Mucosa of rectum (tissue), 2 donors: Measurements from ENCODE around the gene TICRR.

Experiments
- H3K27ac ChIP-seq, 2 donors: one replicate each; pipeline ENCODE4 v1.7.0; 2013; ENCODE audit warnings: inconsistent platforms in 2 of 2, low read depth in 2 of 2, low read length in 2 of 2
- H3K27me3 ChIP-seq, 2 donors: one replicate each; pipeline ENCODE4 v1.7.0; 2013; ENCODE audit warnings: low read length in 2 of 2; ENCODE audit not compliant: control insufficient read depth in 2 of 2, insufficient read depth in 2 of 2
- H3K36me3 ChIP-seq, 2 donors: one replicate each; pipeline ENCODE4 v1.7.0; 2013; ENCODE audit warnings: low read length in 2 of 2; ENCODE audit not compliant: control insufficient read depth in 2 of 2, insufficient read depth in 2 of 2
- H3K4me1 ChIP-seq, 2 donors: one replicate each; pipeline ENCODE4 v1.7.0; 2013; ENCODE audit warnings: low read length in 2 of 2, mild to moderate bottlenecking in 1 of 2; ENCODE audit not compliant: control insufficient read depth in 2 of 2, insufficient read depth in 2 of 2
- H3K4me3 ChIP-seq, 2 donors: one replicate each; pipeline ENCODE4 v1.7.0; 2013; ENCODE audit warnings: low read length in 2 of 2
- H3K9ac ChIP-seq, 2 donors: one replicate each; pipeline ENCODE4 v1.7.0; 2013; ENCODE audit warnings: low read length in 2 of 2, low read depth in 1 of 2, mild to moderate bottlenecking in 1 of 2
- H3K9me3 ChIP-seq, 2 donors: one replicate each; pipeline ENCODE4 v1.7.0; 2013; ENCODE audit warnings: low read length in 2 of 2; ENCODE audit not compliant: control insufficient read depth in 2 of 2
- donor health status: healthy.
- donor health status: Normal muscosa, but diverticular disease.

TICRR gene

GRCh38 chr15:89652131-89652530 is 76.9 kb downstream of the TICRR start:
- peaks cover 5 to 10% of the 10 kb centered on the region in 2 donors for H3K4me1 ChIP-seq
- H3K36me3 ChIP-seq = no peaks in the 10 kb centered on the region
- no peak overlapping the region for H3K4me3 ChIP-seq
- no peak overlapping the region for H3K9ac ChIP-seq
- no peaks in the 10 kb centered on the region for H3K9me3 ChIP-seq
- H3K27ac ChIP-seq = no peak overlapping the region
- peaks cover 4 to 11% of the 10 kb centered on the region in 2 donors for H3K27me3 ChIP-seq

GRCh38 chr15:89652666-89653065 is 77.4 kb downstream of the TICRR start:
- H3K4me3 ChIP-seq = no peak overlapping the region
- peaks cover 4 to 11% of the 10 kb centered on the region in 2 donors for H3K27me3 ChIP-seq

GRCh38 chr15:89653578-89653977 is 78.3 kb downstream of the TICRR start:
- no peak overlapping the region for H3K4me3 ChIP-seq
- H3K4me1 ChIP-seq = peaks cover 2 to 7% of the 10 kb centered on the region in 2 donors
- no peak overlapping the region for H3K9ac ChIP-seq
- H3K9me3 ChIP-seq = no peaks in the 10 kb centered on the region
- no peak overlapping the region for H3K27ac ChIP-seq
- peaks cover 4 to 11% of the 10 kb centered on the region in 2 donors for H3K27me3 ChIP-seq
- H3K36me3 ChIP-seq = no peaks in the 10 kb centered on the region

More at GRCh38 chr15:89652666-89653065, 77.4 kb downstream of the TICRR start:
- Histone ChIP-seq H3K36me3 (no peaks in the 10 kb centered on the region), H3K4me1 (peaks cover 2 to 7% of the 10 kb centered on the region in 2 donors), H3K27ac (no peak overlapping the region), H3K9ac (no peak overlapping the region), H3K9me3 (no peaks in the 10 kb centered on the region)

GRCh38 chr15:89654301-89654761 is 79.1 kb downstream of the TICRR start:
- H3K27me3 ChIP-seq = peaks cover 4 to 11% of the 10 kb centered on the region in 2 donors
- H3K27ac ChIP-seq = no peak overlapping the region
- H3K9ac ChIP-seq = peak overlapping the region; percentile 19 to 56
- H3K9me3 ChIP-seq = no peaks in the 10 kb centered on the region
- H3K4me1 ChIP-seq = peaks cover 2 to 7% of the 10 kb centered on the region in 2 donors
- H3K36me3 ChIP-seq = no peaks in the 10 kb centered on the region
- peak overlapping the region; percentile 49 to 68 for H3K4me3 ChIP-seq

- Histone ChIP-seq H3K9me3 (no peaks in the 10 kb centered on the region), H3K4me3 (peak within 1 kb of the TSS; percentile 49 to 68), H3K4me1 (peaks cover 2 to 7% of the 10 kb centered on the region in 2 donors), H3K27ac (no peak within 1 kb of the TSS), H3K9ac (peak within 1 kb of the TSS; percentile 19 to 56), H3K27me3 (peaks cover 4 to 11% of the 10 kb centered on the region in 2 donors), H3K36me3 (no peaks in the 10 kb centered on the region)
Measured at GRCh38 chr15:89654847-89655805, 79.9 kb downstream of the TICRR start, which contains the start of gene KIF7. Gene KIF7, minus strand, starts transcription at chr15:89655467. Its CDS starts 2,537 bp downstream, at chr15:89652930.

GRCh38 chr15:89656116-89656815 is 81.0 kb downstream of the TICRR start:
- no peak overlapping the region for H3K4me3 ChIP-seq
- peaks cover 4 to 11% of the 10 kb centered on the region in 2 donors for H3K27me3 ChIP-seq
- no peaks in the 10 kb centered on the region for H3K9me3 ChIP-seq
- peaks cover 2 to 7% of the 10 kb centered on the region in 2 donors for H3K4me1 ChIP-seq
- no peak overlapping the region for H3K9ac ChIP-seq
- no peaks in the 10 kb centered on the region for H3K36me3 ChIP-seq
- no peak overlapping the region for H3K27ac ChIP-seq

- Histone ChIP-seq H3K9ac (no peak overlapping the region), H3K9me3 (no peaks in the 10 kb centered on the region), H3K4me1 (peaks cover 7 to 14% of the 10 kb centered on the region in 2 donors)
Measured at GRCh38 chr15:89657686-89658200, 82.5 kb downstream of the TICRR start.

GRCh38 chr15:89659295-89659694 is 84.0 kb downstream of the TICRR start:
- no peak overlapping the region for H3K9ac ChIP-seq
- no peaks in the 10 kb centered on the region for H3K9me3 ChIP-seq
- H3K27ac ChIP-seq = no peak overlapping the region
- H3K27me3 ChIP-seq = peaks cover 6 to 10% of the 10 kb centered on the region in 2 donors
- no peaks in the 10 kb centered on the region for H3K36me3 ChIP-seq
- peaks cover 12 to 21% of the 10 kb centered on the region in 2 donors for H3K4me1 ChIP-seq
- no peak overlapping the region for H3K4me3 ChIP-seq

More at GRCh38 chr15:89657686-89658200, 82.5 kb downstream of the TICRR start:
- H3K36me3 ChIP-seq = no peaks in the 10 kb centered on the region
- no peak overlapping the region for H3K27ac ChIP-seq
- H3K4me3 ChIP-seq = no peak overlapping the region
- H3K27me3 ChIP-seq = peaks cover 6 to 11% of the 10 kb centered on the region in 2 donors

GRCh38 chr15:89660556-89660955 is 85.3 kb downstream of the TICRR start:
- H3K9ac ChIP-seq = no peak overlapping the region
- H3K9me3 ChIP-seq = no peaks in the 10 kb centered on the region
- H3K27ac ChIP-seq = no peak overlapping the region
- H3K4me3 ChIP-seq = no peak overlapping the region
- H3K4me1 ChIP-seq = peaks cover 17 to 20% of the 10 kb centered on the region in 2 donors
- H3K36me3 ChIP-seq = no peaks in the 10 kb centered on the region
- peaks cover 3% of the 10 kb centered on the region in 2 donors for H3K27me3 ChIP-seq
